Femur (tissue), 1 donor: ENCODE data around the gene BRI3.
"Not testable (repeated sequence)": the region's sequence is repeated elsewhere in the genome, so short reads cannot be mapped to it uniquely, and the experiment has no call there.

Experiments used
- DNase-seq: peaks from one replicate; pipeline ENCODE4 v3.0.0-alpha.2; 2017

The BRI3 gene

GRCh38 chr7:98315994-98316527 lies 34.6 kb downstream of the BRI3 start:
- DNase-seq: not testable (repeated sequence)

DNA sequence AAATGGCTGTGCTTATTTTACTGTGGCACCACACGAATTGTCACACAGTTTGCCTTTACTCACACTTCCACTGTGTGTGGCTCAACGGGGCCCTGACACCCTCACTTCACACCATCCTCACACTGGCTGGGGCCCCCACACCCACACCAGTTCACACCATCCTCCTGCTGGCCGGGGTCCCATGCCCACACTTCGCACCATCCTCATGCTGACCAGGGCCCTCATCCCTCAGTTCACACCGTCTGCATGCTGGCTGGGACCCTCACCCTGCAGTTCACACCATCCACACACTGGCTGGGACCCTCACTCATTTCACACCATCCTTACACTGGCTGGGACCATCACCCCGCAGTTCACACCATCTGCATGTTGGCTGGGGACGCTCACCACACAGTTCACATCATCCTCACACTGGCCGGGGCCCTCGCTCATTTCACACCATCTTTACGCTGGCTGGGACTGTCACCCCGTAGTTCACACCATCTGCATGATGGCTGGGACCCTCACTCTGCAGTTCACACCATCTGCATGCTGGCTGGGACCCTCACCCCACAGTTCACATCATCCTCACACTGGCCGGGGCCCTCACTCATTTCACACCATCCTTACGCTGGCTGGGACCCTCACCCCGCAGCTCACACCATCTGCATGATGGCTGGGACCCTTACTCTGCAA lies 36.0 kb downstream of the BRI3 start:
- no peak for DNase-seq

DNA sequence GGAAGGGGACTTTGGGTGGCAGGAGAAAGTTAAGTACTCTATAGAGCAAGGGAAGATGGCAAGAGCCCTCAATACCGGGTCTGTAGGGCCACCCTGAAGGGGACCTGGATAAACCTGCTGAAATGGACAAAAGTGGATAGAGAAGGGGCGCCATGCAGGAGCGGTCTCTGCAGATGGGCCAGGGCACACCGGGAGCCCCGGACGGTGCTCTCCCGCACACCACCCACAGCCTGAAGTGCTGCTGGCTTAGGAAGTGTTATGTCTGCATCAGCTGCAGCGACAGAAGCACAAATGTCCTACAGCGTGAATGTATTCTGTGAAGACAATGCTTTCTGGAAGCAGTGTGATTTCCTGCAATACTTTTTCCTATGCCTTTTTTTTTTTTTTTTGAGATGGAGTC lies 37.7 kb downstream of the BRI3 start:
- DNase-seq: no peak

DNA sequence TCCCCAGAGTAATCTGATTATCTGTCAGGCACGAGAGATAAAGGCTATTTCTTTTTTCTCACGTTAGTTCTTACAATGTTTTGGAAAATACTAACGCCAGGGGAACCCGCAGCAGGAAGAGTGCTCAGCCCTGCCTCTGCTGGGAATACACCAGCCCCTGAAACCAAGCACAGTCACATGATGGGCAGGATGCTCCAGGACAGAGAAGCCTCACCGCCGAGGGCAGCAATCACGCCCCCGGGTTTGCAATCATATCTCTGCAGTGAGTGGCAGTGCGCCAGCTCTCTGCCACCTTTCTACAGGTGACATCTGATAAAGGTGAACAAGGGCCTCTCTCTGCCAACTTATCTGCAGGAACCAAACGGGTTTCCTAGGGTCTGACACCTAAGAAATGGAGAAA lies 39.8 kb downstream of the BRI3 start:
- DNase-seq: no peak

- DNase-seq: no peak
Measured at GRCh38 chr7:98322331-98323270, 41.1 kb downstream of the BRI3 start.

DNA sequence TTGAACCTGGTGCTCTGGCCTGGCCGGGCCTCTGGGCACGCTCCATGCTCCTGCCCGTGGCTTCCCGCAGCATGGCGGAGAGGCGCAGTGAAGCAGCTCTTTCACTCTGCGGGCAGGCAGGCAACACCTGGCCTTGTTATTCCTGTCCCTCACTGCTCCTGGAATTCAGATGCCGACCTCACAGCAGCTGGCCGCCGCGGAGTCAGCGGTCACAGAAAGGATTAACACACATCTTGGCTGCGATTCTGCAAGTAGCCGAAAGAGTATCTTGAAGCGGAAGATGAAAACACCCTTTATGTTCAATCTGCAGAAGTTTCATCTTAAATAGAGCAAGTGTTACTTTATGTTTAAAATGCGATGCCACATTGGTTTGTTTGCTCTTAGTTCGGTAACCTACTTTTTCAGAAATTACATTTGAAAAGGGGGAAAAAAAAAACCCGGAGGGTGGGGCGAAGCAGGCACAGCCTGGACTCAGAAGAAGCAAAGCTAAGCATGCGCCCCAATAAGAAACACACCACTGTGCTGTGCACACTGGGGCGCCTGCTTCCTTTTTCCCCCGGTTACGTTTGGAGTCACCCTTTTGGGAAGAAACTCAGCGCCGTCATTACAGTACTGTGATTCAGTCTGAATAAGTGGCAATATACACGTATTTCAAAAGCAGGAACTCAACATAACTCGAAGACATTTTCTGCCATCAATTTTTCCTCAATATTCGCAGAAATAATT lies 42.3 kb downstream of the BRI3 start:
- peak; percentile 64 for DNase-seq

GRCh38 chr7:98324782-98325181 lies 43.3 kb downstream of the BRI3 start:
- DNase-seq: no peak

GRCh38 chr7:98329100-98329790 lies 47.8 kb downstream of the BRI3 start:
- DNase-seq: no peak

- no peak for DNase-seq
Measured at GRCh38 chr7:98329791-98330373, 48.4 kb downstream of the BRI3 start.

GRCh38 chr7:98330926-98331529 lies 49.5 kb downstream of the BRI3 start:
- DNase-seq: no peak

GRCh38 chr7:98334081-98334480 lies 52.6 kb downstream of the BRI3 start:
- no peak for DNase-seq

- no peak for DNase-seq
Measured at GRCh38 chr7:98335411-98335977, 54.0 kb downstream of the BRI3 start.

DNA sequence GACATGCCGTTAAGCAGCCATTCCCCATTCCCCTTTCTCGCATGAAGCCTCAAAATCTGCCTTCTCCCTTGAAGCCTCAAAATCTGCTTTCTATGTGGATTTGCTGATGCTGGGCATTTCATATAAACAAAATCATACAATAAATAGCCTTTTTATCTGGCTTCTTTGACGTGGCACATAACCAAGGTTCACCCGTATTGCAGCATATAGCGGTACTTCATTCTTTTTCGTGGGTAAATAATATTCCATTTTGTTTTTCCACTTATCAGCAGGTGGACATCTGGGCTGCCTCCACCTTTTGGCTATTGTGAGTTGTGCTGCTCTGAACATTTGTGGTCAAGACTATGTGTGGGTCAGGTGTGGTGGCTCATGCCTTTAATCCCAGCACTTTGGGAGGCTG lies 57.0 kb downstream of the BRI3 start:
- no peak for DNase-seq

GRCh38 chr7:98339043-98339442 lies 57.6 kb downstream of the BRI3 start:
- DNase-seq: no peak

DNA sequence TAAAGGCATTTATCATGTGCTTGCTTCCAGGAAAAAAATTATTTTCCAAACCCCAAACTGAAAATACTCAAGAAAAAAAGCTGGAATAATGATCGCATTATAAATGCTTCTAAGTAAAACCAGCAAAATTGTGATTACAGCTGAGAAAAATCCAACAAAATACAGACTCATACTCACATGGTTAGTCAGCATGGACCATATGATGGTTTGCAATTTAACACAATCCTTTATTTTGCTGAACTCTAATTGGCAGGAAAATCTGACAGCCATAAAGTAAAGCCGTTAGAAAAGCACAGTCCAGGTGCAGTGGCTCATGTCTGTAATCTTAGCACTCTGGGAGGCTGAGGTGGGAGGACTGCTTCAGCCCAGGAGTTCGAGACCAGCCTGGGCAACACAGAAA lies 59.6 kb downstream of the BRI3 start:
- DNase-seq: no peak
